Panc1 (cell line): ENCODE results near the gene ZCCHC7.

Experiments used
- CTCF ChIP-seq: fragments of 450-650 bp; IDR thresholded peaks from 2 replicates; pipeline ENCODE4 v1.5.1; 2017; ENCODE audit warnings: mild to moderate bottlenecking
- POLR2AphosphoS5 ChIP-seq: IDR thresholded peaks from 2 replicates; pipeline ENCODE4 v1.6.1; 2012; ENCODE audit warnings: mild to moderate bottlenecking, low read depth, low read length, moderate library complexity
- REST ChIP-seq, 2 experiments: IDR thresholded peaks; 2 replicates each; pipeline ENCODE4 v1.6.1; 2011 to 2012; ENCODE audit warnings: low read depth in 2 of 2, control low read depth in 1 of 2, low read length in 1 of 2, mild to moderate bottlenecking in 1 of 2, moderate library complexity in 1 of 2; ENCODE audit not compliant: insufficient read depth in 1 of 2

- no peak for TF ChIP-seq CTCF
- TF ChIP-seq POLR2AphosphoS5, result no peak
- no peak for TF ChIP-seq REST (IDR thresholded peaks at IDR 0.05; ENCODE audit: insufficient read depth in 1 of 2, low read depth in 2 of 2, low read length in 1 of 2)
Measured at GRCh38 chr9:37178742-37179141, 58.4 kb downstream of the ZCCHC7 start.
